OCI-LY7 (cell line): Measurements from ENCODE around the gene TGM1. TPM values are rescaled to one million over a fixed set of nuclear protein-coding genes. Genes with fewer than 3 reads are reported as not detected.

Experiments
- BruUV-seq: library from RNA; stranded (reverse); fragments of 400-500 nt; replicated peaks from 2 replicates; lab custom pipeline; 2021; lab: Mats Ljungman, UMichigan
- CTCF ChIA-PET: fragments of 300-600 bp; sonication (Branson Sonifier 250); formaldehyde crosslinking; loops from one replicate; lab custom pipeline; 2022; ENCODE audit warnings: antibody characterized with exemption; ENCODE audit not compliant: unreplicated experiment; lab: Charles Lee
- POLR2A ChIA-PET: fragments of 300-600 bp; sonication (Branson Sonifier 250); formaldehyde crosslinking; loops from one replicate; lab custom pipeline; 2022; ENCODE audit warnings: antibody characterized with exemption; lab: Charles Lee
- DNase-seq: peaks from one replicate; pipeline ENCODE4 v3.0.0-alpha.2; 2015; ENCODE audit warnings: low spot score
- H2AFZ ChIP-seq: fragments of 200-600 bp; sonication (generic), shearing (Covaris generic); 2 replicates; pipeline ENCODE4 v1.6.1; 2014; ENCODE audit warnings: mild to moderate bottlenecking, antibody characterized with exemption, low read length, moderate library complexity
- H3K27ac ChIP-seq: fragments of 200-600 bp; sonication (generic); 2 replicates; pipeline ENCODE4 v1.5.1; 2014; ENCODE audit warnings: mixed run types, low read depth, mild to moderate bottlenecking, moderate library complexity, low read length, inconsistent platforms; ENCODE audit not compliant: poor library complexity, severe bottlenecking
- H3K36me3 ChIP-seq: fragments of 200-600 bp; sonication (generic); 2 replicates; pipeline ENCODE4 v1.6.1; 2014; ENCODE audit warnings: mild to moderate bottlenecking, antibody characterized with exemption, low read length, moderate library complexity, mixed read lengths; ENCODE audit not compliant: insufficient read depth
- H3K4me1 ChIP-seq: fragments of 200-600 bp; sonication (generic); 2 replicates; pipeline ENCODE4 v1.5.1; 2014; ENCODE audit warnings: mild to moderate bottlenecking, low read length; ENCODE audit not compliant: insufficient read depth, poor library complexity, severe bottlenecking
- H3K4me2 ChIP-seq: fragments of 200-600 bp; sonication (generic); 2 replicates; pipeline ENCODE4 v1.6.1; 2014; ENCODE audit warnings: mild to moderate bottlenecking, low read length
- H3K4me3 ChIP-seq: fragments of 200-600 bp; sonication (generic); 2 replicates; pipeline ENCODE4 v1.5.1; 2014; ENCODE audit warnings: mild to moderate bottlenecking, low read depth, low read length; ENCODE audit not compliant: poor library complexity, severe bottlenecking
- H3K79me2 ChIP-seq: fragments of 200-600 bp; sonication (generic); 2 replicates; pipeline ENCODE4 v1.6.1; 2016; ENCODE audit warnings: low read depth, mild to moderate bottlenecking, low read length, moderate library complexity, mixed read lengths; ENCODE audit not compliant: insufficient read depth
- H3K9me2 ChIP-seq: fragments of 200-600 bp; sonication (generic); 2 replicates; pipeline ENCODE4 v1.6.1; 2016; ENCODE audit warnings: mild to moderate bottlenecking, low read length, mixed read lengths; ENCODE audit not compliant: insufficient read depth
- H3K9me3 ChIP-seq: fragments of 200-600 bp; sonication (generic); 2 replicates; pipeline ENCODE4 v1.6.1; 2014; ENCODE audit warnings: mild to moderate bottlenecking, mixed run types, low read length, mixed read lengths
- H4K20me1 ChIP-seq: fragments of 200-600 bp; sonication (generic); 2 replicates; pipeline ENCODE4 v1.6.1; 2014; ENCODE audit warnings: mild to moderate bottlenecking, antibody characterized with exemption, low read length, moderate library complexity, mixed read lengths; ENCODE audit not compliant: insufficient read depth
- EZH2phosphoT487 ChIP-seq: fragments of 200-600 bp; sonication (generic); IDR thresholded peaks from 2 replicates; pipeline ENCODE4 v1.6.1; 2018; ENCODE audit warnings: low read depth, borderline replicate concordance, mild to moderate bottlenecking, mixed run types, antibody characterized with exemption, low read length, moderate library complexity, mixed read lengths
- intact Hi-C: fragments of 100-400 bp; cut with micrococcal nuclease; formaldehyde crosslinking; loops from one replicate; pipeline ENCODE4 v1.10.0; 2022; ENCODE audit not compliant: unreplicated experiment
- total RNA-seq, 2 experiments: library from RNA; depleted of rRNA in 1 of 2; stranded (reverse); fragments of >200 nt in 1 of 2; shearing (Covaris generic) in 1 of 2; gene quantifications; 2 replicates each; pipeline ENCODE4 v1.2.3, GENCODE V29; 2014 to 2022
- TF ChIP-seq, protein P1 (sequence below): fragments of 200-600 bp; sonication (generic); conservative IDR thresholded peaks from 2 replicates; pipeline ENCODE4 v1.5.1; 2014; ENCODE audit warnings: mild to moderate bottlenecking, antibody characterized with exemption, low read length, moderate library complexity, mixed read lengths

Gene TGM1
- total RNA-seq, 2 experiments from 2014 or later = 5.2 to 5.4 TPM

- H2AFZ ChIP-seq = no peak overlapping the region
- DNase-seq = no peak
Observed at GRCh38 chr14:24289649-24290280, 26.8 kb upstream of the TGM1 start.

DNA sequence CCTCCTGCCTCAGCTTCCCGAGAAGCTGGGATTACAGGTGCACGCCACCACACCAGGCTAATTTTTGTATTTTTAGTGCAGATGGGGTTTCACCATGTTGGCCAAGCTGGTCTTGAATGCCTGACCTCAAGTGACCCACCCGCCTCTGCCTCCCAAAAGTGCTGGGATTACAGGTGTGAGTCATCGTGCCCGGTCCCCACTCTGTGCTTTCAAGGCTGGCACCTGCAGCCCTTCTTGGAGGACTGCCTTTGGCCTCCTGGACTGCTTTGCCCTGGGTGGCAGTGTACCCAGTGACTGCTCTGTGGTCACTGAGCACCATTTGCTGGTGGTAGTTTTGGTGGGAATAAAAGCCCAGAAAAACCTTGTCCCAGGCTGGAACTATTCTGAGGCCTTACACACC is 24.0 kb upstream of the TGM1 start:
- Histone ChIP-seq H4K20me1 (no peaks in the 10 kb centered on the region), H2AFZ (no peak overlapping the region), H3K9me3 (no peaks in the 10 kb centered on the region), H3K4me2 (no peak overlapping the region), H3K27ac (no peak overlapping the region), H3K9me2 (no peaks in the 10 kb centered on the region), H3K36me3 (peaks cover 20% of the 10 kb centered on the region), H3K4me1 (no peaks in the 10 kb centered on the region), H3K79me2 (no peaks in the 10 kb centered on the region), H3K4me3 (no peak overlapping the region)
- BruUV-seq = no TSS peak
- no peak for DNase-seq
- TF ChIP-seq, protein P1, sequence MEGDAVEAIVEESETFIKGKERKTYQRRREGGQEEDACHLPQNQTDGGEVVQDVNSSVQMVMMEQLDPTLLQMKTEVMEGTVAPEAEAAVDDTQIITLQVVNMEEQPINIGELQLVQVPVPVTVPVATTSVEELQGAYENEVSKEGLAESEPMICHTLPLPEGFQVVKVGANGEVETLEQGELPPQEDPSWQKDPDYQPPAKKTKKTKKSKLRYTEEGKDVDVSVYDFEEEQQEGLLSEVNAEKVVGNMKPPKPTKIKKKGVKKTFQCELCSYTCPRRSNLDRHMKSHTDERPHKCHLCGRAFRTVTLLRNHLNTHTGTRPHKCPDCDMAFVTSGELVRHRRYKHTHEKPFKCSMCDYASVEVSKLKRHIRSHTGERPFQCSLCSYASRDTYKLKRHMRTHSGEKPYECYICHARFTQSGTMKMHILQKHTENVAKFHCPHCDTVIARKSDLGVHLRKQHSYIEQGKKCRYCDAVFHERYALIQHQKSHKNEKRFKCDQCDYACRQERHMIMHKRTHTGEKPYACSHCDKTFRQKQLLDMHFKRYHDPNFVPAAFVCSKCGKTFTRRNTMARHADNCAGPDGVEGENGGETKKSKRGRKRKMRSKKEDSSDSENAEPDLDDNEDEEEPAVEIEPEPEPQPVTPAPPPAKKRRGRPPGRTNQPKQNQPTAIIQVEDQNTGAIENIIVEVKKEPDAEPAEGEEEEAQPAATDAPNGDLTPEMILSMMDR = no peak
- TF ChIP-seq EZH2phosphoT487 = no peak
- CTCF ChIA-PET = no interaction called here
- intact Hi-C loops = no loop called here
- POLR2A ChIA-PET = no interaction called here

More at GRCh38 chr14:24289649-24290280, 26.8 kb upstream of the TGM1 start:
- ChIA-PET POLR2A (interaction anchor here (0.9 kb wide), 1 partner anchor 43 kb away, joined by 4 read pairs; no protein-coding TSS in a partner anchor), CTCF (interaction anchor here (0.9 kb wide), 1 partner anchor 14 kb away, joined by 3 read pairs; no protein-coding TSS in a partner anchor)
- Histone ChIP-seq H3K9me3 (no peaks in the 10 kb centered on the region), H3K4me3 (no peak overlapping the region), H3K36me3 (peaks cover 20% of the 10 kb centered on the region), H3K4me2 (no peak overlapping the region), H3K27ac (no peak overlapping the region), H3K4me1 (no peaks in the 10 kb centered on the region), H3K9me2 (no peaks in the 10 kb centered on the region), H4K20me1 (no peaks in the 10 kb centered on the region), H3K79me2 (no peaks in the 10 kb centered on the region)
- TF ChIP-seq EZH2phosphoT487 = no peak
- TF ChIP-seq, protein P1 = no peak
- no TSS peak for BruUV-seq
- intact Hi-C loops = no loop called here

- no TSS peak for BruUV-seq
- DNase-seq = no peak
Observed at GRCh38 chr14:24285351-24285750, 22.4 kb upstream of the TGM1 start.

More at GRCh38 chr14:24285351-24285750, 22.4 kb upstream of the TGM1 start:
- intact Hi-C loops = no loop called here
- CTCF ChIA-PET = no interaction called here
- POLR2A ChIA-PET = interaction anchor here (1.2 kb wide), 1 partner anchor 57 kb away, joined by 3 read pairs; no protein-coding TSS in a partner anchor
- Histone ChIP-seq H2AFZ (no peak overlapping the region), H3K4me2 (no peak overlapping the region), H3K4me1 (no peaks in the 10 kb centered on the region), H3K9me2 (no peaks in the 10 kb centered on the region), H3K4me3 (no peak overlapping the region), H3K79me2 (no peaks in the 10 kb centered on the region), H4K20me1 (no peaks in the 10 kb centered on the region), H3K36me3 (peaks cover 10% of the 10 kb centered on the region), H3K9me3 (no peaks in the 10 kb centered on the region), H3K27ac (no peak overlapping the region)
- TF ChIP-seq EZH2phosphoT487 = no peak
- TF ChIP-seq, protein P1 = no peak
